ENCODE results near the gene ERBB4. TPM values are rescaled to one million over a fixed set of nuclear protein-coding genes. Genes with fewer than 3 reads are reported as not detected.

Gene ERBB4
- total and polyA plus RNA-seq, 2 of the 8 experiments (the other 6 are each of a cell fraction or from before 2014, with no cell fraction given) = 0.34 to 1.3 TPM

- TF ChIP-seq, protein P1, sequence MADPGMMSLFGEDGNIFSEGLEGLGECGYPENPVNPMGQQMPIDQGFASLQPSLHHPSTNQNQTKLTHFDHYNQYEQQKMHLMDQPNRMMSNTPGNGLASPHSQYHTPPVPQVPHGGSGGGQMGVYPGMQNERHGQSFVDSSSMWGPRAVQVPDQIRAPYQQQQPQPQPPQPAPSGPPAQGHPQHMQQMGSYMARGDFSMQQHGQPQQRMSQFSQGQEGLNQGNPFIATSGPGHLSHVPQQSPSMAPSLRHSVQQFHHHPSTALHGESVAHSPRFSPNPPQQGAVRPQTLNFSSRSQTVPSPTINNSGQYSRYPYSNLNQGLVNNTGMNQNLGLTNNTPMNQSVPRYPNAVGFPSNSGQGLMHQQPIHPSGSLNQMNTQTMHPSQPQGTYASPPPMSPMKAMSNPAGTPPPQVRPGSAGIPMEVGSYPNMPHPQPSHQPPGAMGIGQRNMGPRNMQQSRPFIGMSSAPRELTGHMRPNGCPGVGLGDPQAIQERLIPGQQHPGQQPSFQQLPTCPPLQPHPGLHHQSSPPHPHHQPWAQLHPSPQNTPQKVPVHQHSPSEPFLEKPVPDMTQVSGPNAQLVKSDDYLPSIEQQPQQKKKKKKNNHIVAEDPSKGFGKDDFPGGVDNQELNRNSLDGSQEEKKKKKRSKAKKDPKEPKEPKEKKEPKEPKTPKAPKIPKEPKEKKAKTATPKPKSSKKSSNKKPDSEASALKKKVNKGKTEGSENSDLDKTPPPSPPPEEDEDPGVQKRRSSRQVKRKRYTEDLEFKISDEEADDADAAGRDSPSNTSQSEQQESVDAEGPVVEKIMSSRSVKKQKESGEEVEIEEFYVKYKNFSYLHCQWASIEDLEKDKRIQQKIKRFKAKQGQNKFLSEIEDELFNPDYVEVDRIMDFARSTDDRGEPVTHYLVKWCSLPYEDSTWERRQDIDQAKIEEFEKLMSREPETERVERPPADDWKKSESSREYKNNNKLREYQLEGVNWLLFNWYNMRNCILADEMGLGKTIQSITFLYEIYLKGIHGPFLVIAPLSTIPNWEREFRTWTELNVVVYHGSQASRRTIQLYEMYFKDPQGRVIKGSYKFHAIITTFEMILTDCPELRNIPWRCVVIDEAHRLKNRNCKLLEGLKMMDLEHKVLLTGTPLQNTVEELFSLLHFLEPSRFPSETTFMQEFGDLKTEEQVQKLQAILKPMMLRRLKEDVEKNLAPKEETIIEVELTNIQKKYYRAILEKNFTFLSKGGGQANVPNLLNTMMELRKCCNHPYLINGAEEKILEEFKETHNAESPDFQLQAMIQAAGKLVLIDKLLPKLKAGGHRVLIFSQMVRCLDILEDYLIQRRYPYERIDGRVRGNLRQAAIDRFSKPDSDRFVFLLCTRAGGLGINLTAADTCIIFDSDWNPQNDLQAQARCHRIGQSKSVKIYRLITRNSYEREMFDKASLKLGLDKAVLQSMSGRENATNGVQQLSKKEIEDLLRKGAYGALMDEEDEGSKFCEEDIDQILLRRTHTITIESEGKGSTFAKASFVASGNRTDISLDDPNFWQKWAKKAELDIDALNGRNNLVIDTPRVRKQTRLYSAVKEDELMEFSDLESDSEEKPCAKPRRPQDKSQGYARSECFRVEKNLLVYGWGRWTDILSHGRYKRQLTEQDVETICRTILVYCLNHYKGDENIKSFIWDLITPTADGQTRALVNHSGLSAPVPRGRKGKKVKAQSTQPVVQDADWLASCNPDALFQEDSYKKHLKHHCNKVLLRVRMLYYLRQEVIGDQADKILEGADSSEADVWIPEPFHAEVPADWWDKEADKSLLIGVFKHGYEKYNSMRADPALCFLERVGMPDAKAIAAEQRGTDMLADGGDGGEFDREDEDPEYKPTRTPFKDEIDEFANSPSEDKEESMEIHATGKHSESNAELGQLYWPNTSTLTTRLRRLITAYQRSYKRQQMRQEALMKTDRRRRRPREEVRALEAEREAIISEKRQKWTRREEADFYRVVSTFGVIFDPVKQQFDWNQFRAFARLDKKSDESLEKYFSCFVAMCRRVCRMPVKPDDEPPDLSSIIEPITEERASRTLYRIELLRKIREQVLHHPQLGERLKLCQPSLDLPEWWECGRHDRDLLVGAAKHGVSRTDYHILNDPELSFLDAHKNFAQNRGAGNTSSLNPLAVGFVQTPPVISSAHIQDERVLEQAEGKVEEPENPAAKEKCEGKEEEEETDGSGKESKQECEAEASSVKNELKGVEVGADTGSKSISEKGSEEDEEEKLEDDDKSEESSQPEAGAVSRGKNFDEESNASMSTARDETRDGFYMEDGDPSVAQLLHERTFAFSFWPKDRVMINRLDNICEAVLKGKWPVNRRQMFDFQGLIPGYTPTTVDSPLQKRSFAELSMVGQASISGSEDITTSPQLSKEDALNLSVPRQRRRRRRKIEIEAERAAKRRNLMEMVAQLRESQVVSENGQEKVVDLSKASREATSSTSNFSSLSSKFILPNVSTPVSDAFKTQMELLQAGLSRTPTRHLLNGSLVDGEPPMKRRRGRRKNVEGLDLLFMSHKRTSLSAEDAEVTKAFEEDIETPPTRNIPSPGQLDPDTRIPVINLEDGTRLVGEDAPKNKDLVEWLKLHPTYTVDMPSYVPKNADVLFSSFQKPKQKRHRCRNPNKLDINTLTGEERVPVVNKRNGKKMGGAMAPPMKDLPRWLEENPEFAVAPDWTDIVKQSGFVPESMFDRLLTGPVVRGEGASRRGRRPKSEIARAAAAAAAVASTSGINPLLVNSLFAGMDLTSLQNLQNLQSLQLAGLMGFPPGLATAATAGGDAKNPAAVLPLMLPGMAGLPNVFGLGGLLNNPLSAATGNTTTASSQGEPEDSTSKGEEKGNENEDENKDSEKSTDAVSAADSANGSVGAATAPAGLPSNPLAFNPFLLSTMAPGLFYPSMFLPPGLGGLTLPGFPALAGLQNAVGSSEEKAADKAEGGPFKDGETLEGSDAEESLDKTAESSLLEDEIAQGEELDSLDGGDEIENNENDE (IDR thresholded peaks at IDR 0.05; ENCODE audit: insufficient replicate concordance, low read length) = no peak
- no peak for TF ChIP-seq SAP30 (IDR thresholded peaks at IDR 0.05; ENCODE audit: insufficient read depth, insufficient replicate concordance, low read length)
Observed at GRCh38 chr2:211846036-211846400, 692.6 kb downstream of the ERBB4 start (continued).
